ENCODE measurements around the gene KIF6. TPM values are rescaled to one million over a fixed set of nuclear protein-coding genes. Genes with fewer than 3 reads are reported as not detected.

KIF6 gene
- total RNA-seq, 1 donor from 2014 or later: 1.5 TPM

DNA sequence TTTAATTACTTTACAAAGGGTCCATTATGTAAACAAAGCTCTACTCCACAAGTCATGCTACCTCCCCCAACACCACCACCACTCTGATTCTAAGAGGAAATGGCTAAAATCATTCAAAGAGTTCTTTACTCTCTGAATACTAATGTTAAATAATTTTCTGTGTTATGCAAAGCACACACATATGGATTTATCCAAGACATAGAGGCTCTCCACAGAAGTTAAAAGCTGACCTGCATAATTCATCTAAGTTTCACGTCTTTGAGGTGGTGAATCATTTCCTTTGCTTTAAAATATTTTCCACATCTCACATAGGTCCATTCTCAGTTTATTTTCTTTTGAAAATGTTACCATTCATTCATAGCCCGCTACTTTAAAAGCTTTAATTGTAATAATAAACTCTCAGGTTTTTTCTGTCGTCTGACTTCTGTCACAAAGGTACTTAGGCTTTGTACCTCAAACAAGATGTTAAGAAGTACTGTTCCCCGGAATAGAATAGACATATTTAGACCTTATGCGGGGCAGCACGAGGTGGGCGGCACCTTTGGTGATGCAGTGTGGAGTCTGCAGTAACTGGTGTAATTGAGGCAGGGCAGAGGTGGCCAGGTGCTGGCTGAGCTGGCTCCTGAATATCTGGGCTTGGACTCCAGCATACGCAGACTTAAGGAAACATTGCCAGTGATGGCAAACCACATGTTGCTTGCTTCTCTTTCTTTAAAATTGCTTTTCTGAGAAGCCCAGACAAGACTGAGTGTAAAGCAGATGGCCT lies 55.8 kb downstream of the KIF6 start:
- no peak overlapping the region for H3K4me3 Mint-ChIP-seq
- TF ChIP-seq, protein P1, sequence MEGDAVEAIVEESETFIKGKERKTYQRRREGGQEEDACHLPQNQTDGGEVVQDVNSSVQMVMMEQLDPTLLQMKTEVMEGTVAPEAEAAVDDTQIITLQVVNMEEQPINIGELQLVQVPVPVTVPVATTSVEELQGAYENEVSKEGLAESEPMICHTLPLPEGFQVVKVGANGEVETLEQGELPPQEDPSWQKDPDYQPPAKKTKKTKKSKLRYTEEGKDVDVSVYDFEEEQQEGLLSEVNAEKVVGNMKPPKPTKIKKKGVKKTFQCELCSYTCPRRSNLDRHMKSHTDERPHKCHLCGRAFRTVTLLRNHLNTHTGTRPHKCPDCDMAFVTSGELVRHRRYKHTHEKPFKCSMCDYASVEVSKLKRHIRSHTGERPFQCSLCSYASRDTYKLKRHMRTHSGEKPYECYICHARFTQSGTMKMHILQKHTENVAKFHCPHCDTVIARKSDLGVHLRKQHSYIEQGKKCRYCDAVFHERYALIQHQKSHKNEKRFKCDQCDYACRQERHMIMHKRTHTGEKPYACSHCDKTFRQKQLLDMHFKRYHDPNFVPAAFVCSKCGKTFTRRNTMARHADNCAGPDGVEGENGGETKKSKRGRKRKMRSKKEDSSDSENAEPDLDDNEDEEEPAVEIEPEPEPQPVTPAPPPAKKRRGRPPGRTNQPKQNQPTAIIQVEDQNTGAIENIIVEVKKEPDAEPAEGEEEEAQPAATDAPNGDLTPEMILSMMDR (conservative IDR thresholded peaks at IDR 0.05): no peak
- H3K9me3 Mint-ChIP-seq: peaks cover 10% of the 10 kb centered on the region
- H3K36me3 Mint-ChIP-seq (ENCODE audit: low read depth): peaks cover 10% of the 10 kb centered on the region
- H3K27me3 Mint-ChIP-seq (ENCODE audit: low read depth): no peaks in the 10 kb centered on the region
- DNase-seq (ENCODE audit: low read depth, low spot score): no peak
- no peak overlapping the region for H3K27ac Mint-ChIP-seq (ENCODE audit: unreplicated experiment)
- peaks cover 16% of the 10 kb centered on the region for H3K4me1 Mint-ChIP-seq

- Mint-ChIP-seq H3K4me3 (no peak overlapping the region), H3K9me3 (no peaks in the 10 kb centered on the region), H3K4me1 (peaks cover 16% of the 10 kb centered on the region), H3K36me3 (ENCODE audit: low read depth) (no peaks in the 10 kb centered on the region), H3K27ac (ENCODE audit: unreplicated experiment) (no peak overlapping the region), H3K27me3 (ENCODE audit: low read depth) (no peaks in the 10 kb centered on the region)
- TF ChIP-seq, protein P1 (conservative IDR thresholded peaks at IDR 0.05): no peak
- DNase-seq (ENCODE audit: low read depth, low spot score): no peak
These were observed 58.3 kb downstream of the KIF6 start for GRCh38 chr6:39666706-39667489.

GRCh38 chr6:39665861-39666260 lies 59.3 kb downstream of the KIF6 start:
- Mint-ChIP-seq H3K9me3 (no peaks in the 10 kb centered on the region), H3K4me1 (peaks cover 20% of the 10 kb centered on the region), H3K36me3 (ENCODE audit: low read depth) (no peaks in the 10 kb centered on the region), H3K27me3 (ENCODE audit: low read depth) (no peaks in the 10 kb centered on the region), H3K27ac (ENCODE audit: unreplicated experiment) (no peak overlapping the region), H3K4me3 (no peak overlapping the region)
- DNase-seq (ENCODE audit: low read depth, low spot score): no peak
- TF ChIP-seq, protein P1 (conservative IDR thresholded peaks at IDR 0.05): no peak

DNA sequence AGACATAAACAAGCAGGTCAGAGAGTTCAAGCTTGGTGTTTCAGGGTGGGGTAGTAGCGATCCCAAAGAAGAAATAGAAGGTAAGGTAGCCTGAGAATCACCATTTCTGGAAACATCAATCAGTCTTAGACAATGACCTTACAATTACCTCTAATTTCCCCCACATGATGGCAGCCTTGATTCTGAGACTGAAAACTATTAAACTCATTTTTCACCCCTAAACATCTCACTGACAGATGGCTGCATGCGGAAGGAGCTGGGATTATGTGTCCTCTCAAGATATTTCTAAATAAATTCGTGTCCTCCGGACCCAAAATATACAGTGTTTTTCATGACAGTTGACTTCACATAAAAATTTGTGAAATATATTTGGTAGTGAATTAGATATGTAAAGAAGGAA lies 61.0 kb downstream of the KIF6 start:
- Mint-ChIP-seq H3K27me3 (ENCODE audit: low read depth) (no peaks in the 10 kb centered on the region), H3K36me3 (ENCODE audit: low read depth) (no peaks in the 10 kb centered on the region), H3K4me1 (peaks cover 14% of the 10 kb centered on the region), H3K9me3 (no peaks in the 10 kb centered on the region), H3K4me3 (no peak overlapping the region), H3K27ac (ENCODE audit: unreplicated experiment) (no peak overlapping the region)
- TF ChIP-seq, protein P1 (conservative IDR thresholded peaks at IDR 0.05): no peak
- DNase-seq (ENCODE audit: low read depth, low spot score): no peak

- Mint-ChIP-seq H3K27ac (ENCODE audit: unreplicated experiment) (no peak overlapping the region), H3K4me3 (no peak overlapping the region), H3K27me3 (ENCODE audit: low read depth) (no peaks in the 10 kb centered on the region), H3K36me3 (ENCODE audit: low read depth) (no peaks in the 10 kb centered on the region), H3K4me1 (peaks cover 26% of the 10 kb centered on the region), H3K9me3 (no peaks in the 10 kb centered on the region)
- TF ChIP-seq, protein P1 (conservative IDR thresholded peaks at IDR 0.05): no peak
- DNase-seq (ENCODE audit: low read depth, low spot score): no peak
These were observed 67.7 kb downstream of the KIF6 start for GRCh38 chr6:39657355-39658135.
